Measurements from ENCODE around the gene PAQR5. TPM values are rescaled to one million over a fixed set of nuclear protein-coding genes. Genes with fewer than 3 reads are reported as not detected.

PAQR5 gene
- total RNA-seq, 1 donor from 2014 or later: 1.2 TPM

DNA sequence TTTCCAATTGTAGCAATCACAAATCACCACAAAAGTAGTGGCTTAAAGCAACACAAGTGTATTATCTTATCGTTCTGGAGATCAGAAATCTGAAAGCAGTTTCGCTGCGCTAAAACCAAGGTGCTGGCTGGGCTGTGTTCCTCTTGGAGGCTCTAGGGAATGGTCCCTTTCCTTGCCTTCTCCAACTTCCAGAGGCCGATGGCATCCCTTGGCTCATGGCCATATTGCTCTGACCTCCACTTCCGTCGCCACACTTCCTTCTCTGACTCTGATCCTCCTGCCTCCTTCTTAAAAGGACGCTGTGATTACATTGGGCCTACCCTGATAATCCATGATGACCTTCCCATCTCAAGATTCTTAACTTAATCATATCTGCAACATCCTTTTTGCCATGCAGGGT lies 10.7 kb upstream of the PAQR5 start:
- Mint-ChIP-seq H3K4me1 (ENCODE audit: low read depth, unreplicated experiment) (no peaks in the 10 kb centered on the region), H3K27ac (ENCODE audit: unreplicated experiment) (no peak overlapping the region), H3K4me3 (ENCODE audit: unreplicated experiment) (no peak overlapping the region), H3K27me3 (ENCODE audit: low read depth, unreplicated experiment) (peaks cover 20% of the 10 kb centered on the region), H3K36me3 (ENCODE audit: low read depth, unreplicated experiment) (no peaks in the 10 kb centered on the region), H3K9me3 (ENCODE audit: unreplicated experiment) (no peaks in the 10 kb centered on the region)
- FAIRE-seq (no peak), DNase-seq (ENCODE audit: low read depth) (no peak)
- Histone ChIP-seq H3K79me2 (ENCODE audit: insufficient read depth, low read length) (no peaks in the 10 kb centered on the region), H3K36me3 (ENCODE audit: insufficient read depth, low read length) (no peaks in the 10 kb centered on the region), H4K20me1 (ENCODE audit: insufficient read depth, low read length) (no peaks in the 10 kb centered on the region), H3K4me1 (ENCODE audit: insufficient read depth, low read length) (no peaks in the 10 kb centered on the region), H3K9ac (ENCODE audit: low read length) (no peak overlapping the region), H3K9me3 (ENCODE audit: insufficient read depth, low read depth, low read length) (no peaks in the 10 kb centered on the region), H2AFZ (ENCODE audit: low read depth, low read length) (no peak overlapping the region), H3K27me3 (ENCODE audit: insufficient read depth, low read length) (no peaks in the 10 kb centered on the region), H3K4me2 (ENCODE audit: low read length) (no peak overlapping the region), H3K27ac (ENCODE audit: low read depth, low read length) (no peak overlapping the region), H3K4me3 (ENCODE audit: insufficient read depth, low read depth, low read length) (no peak overlapping the region)
- no peak for TF ChIP-seq EZH2 (IDR thresholded peaks at IDR 0.05; ENCODE audit: insufficient read depth, low read length)
- TF ChIP-seq, protein P1, sequence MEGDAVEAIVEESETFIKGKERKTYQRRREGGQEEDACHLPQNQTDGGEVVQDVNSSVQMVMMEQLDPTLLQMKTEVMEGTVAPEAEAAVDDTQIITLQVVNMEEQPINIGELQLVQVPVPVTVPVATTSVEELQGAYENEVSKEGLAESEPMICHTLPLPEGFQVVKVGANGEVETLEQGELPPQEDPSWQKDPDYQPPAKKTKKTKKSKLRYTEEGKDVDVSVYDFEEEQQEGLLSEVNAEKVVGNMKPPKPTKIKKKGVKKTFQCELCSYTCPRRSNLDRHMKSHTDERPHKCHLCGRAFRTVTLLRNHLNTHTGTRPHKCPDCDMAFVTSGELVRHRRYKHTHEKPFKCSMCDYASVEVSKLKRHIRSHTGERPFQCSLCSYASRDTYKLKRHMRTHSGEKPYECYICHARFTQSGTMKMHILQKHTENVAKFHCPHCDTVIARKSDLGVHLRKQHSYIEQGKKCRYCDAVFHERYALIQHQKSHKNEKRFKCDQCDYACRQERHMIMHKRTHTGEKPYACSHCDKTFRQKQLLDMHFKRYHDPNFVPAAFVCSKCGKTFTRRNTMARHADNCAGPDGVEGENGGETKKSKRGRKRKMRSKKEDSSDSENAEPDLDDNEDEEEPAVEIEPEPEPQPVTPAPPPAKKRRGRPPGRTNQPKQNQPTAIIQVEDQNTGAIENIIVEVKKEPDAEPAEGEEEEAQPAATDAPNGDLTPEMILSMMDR (IDR thresholded peaks at IDR 0.05; ENCODE audit: insufficient read depth, low read depth, low read length): no peak

DNA sequence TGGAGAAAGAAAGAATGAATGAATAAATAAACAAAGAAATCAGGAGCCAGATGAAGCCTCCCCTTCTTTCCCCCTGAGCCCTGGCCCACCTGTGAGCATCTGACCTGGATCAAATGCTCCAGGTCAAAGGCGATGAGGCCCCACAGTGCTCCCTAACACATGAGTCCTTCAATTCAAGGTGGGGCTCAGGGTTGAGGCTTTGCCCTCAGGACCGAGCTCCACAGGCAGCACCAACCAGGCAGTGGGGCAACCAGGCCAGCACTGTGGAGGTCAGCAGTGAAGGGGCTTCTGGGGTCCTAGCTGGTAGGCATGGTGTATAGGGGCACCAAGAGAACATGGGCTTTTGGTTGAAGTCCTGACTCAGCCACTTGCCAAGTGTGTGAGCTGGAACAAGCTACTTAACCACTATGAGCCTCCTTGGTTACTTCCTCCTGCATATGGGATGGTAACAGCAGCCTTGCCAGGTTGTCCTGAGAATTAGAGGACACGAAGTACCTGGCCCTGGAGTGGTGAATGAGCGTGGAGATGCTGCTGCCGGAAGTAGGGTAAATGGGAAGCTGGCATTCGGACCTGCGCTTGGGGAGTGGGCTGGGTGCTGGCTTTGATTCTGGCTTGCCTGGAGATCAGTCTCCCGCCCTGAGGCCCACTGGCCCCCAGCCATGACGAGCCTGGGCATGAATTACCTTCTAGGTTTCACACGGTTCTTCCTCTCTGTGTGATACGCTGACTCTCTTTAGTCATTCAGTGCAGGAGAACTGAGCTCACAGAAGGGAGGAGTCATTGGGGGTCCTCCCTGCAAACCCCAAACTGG lies 10.0 kb upstream of the PAQR5 start:
- peaks cover 26% of the 10 kb centered on the region for H3K27me3 Mint-ChIP-seq (ENCODE audit: low read depth, unreplicated experiment)
- FAIRE-seq (no peak), DNase-seq (ENCODE audit: low read depth) (no peak)

More for the DNA sequence above, 10.0 kb upstream of the PAQR5 start:
- H3K4me2 ChIP-seq (ENCODE audit: low read length): no peak overlapping the region
- Mint-ChIP-seq H3K4me3 (ENCODE audit: unreplicated experiment) (no peak overlapping the region), H3K9me3 (ENCODE audit: unreplicated experiment) (no peaks in the 10 kb centered on the region), H3K27ac (ENCODE audit: unreplicated experiment) (no peak overlapping the region), H3K36me3 (ENCODE audit: low read depth, unreplicated experiment) (no peaks in the 10 kb centered on the region), H3K4me1 (ENCODE audit: low read depth, unreplicated experiment) (no peaks in the 10 kb centered on the region)
- no peaks in the 10 kb centered on the region for H4K20me1 ChIP-seq (ENCODE audit: insufficient read depth, low read length)
- no peaks in the 10 kb centered on the region for H3K27me3 ChIP-seq (ENCODE audit: insufficient read depth, low read length)
- no peaks in the 10 kb centered on the region for H3K9me3 ChIP-seq (ENCODE audit: insufficient read depth, low read depth, low read length)
- H3K79me2 ChIP-seq (ENCODE audit: insufficient read depth, low read length): no peaks in the 10 kb centered on the region
- no peak overlapping the region for H3K27ac ChIP-seq (ENCODE audit: low read depth, low read length)
- no peaks in the 10 kb centered on the region for H3K4me1 ChIP-seq (ENCODE audit: insufficient read depth, low read length)
- H3K4me3 ChIP-seq (ENCODE audit: insufficient read depth, low read depth, low read length): no peak overlapping the region
- H3K9ac ChIP-seq (ENCODE audit: low read length): no peak overlapping the region
- no peaks in the 10 kb centered on the region for H3K36me3 ChIP-seq (ENCODE audit: insufficient read depth, low read length)
- TF ChIP-seq, protein P1 (IDR thresholded peaks at IDR 0.05; ENCODE audit: insufficient read depth, low read depth, low read length): no peak
- no peak for TF ChIP-seq EZH2 (IDR thresholded peaks at IDR 0.05; ENCODE audit: insufficient read depth, low read length)
- H2AFZ ChIP-seq (ENCODE audit: low read depth, low read length): no peak overlapping the region

Measured in astrocyte (in vitro differentiated cells and primary cell).